ENCODE results near the gene APP.

DNA sequence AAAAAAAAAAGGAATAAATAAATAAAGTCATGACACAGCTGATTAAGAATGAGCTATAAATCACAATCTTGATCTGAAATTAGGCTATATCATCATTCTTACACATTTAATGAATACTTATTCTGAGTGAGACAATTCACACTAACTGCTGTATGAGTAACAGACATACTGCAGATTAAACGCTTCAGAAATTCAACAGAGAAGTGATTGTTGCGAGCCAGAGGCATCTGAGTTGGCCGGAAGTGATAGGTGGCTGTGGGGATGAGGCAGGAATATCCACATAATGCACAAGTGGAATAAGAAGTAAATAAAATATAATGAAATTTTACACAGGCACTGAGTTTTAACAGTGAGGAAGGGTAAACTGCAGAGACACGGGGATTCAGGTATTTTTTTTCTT lies 142.4 kb downstream of the APP start:
- TF ChIP-seq CTCF (IDR thresholded peaks at IDR 0.05; ENCODE audit: insufficient read depth, low read length): no peak
- TF ChIP-seq, protein P1, sequence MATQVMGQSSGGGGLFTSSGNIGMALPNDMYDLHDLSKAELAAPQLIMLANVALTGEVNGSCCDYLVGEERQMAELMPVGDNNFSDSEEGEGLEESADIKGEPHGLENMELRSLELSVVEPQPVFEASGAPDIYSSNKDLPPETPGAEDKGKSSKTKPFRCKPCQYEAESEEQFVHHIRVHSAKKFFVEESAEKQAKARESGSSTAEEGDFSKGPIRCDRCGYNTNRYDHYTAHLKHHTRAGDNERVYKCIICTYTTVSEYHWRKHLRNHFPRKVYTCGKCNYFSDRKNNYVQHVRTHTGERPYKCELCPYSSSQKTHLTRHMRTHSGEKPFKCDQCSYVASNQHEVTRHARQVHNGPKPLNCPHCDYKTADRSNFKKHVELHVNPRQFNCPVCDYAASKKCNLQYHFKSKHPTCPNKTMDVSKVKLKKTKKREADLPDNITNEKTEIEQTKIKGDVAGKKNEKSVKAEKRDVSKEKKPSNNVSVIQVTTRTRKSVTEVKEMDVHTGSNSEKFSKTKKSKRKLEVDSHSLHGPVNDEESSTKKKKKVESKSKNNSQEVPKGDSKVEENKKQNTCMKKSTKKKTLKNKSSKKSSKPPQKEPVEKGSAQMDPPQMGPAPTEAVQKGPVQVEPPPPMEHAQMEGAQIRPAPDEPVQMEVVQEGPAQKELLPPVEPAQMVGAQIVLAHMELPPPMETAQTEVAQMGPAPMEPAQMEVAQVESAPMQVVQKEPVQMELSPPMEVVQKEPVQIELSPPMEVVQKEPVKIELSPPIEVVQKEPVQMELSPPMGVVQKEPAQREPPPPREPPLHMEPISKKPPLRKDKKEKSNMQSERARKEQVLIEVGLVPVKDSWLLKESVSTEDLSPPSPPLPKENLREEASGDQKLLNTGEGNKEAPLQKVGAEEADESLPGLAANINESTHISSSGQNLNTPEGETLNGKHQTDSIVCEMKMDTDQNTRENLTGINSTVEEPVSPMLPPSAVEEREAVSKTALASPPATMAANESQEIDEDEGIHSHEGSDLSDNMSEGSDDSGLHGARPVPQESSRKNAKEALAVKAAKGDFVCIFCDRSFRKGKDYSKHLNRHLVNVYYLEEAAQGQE (IDR thresholded peaks at IDR 0.05; ENCODE audit: insufficient replicate concordance, low read depth): no peak
- TF ChIP-seq POLR2AphosphoS5 (IDR thresholded peaks at IDR 0.05; ENCODE audit: low read depth): no peak
- no peak for TF ChIP-seq GABPA (IDR thresholded peaks at IDR 0.05; ENCODE audit: low read depth)
